AG10803 (cell line): ENCODE measurements around the gene GGACT.

Experiments
- DNase-seq: peaks from one replicate; pipeline ENCODE4 v3.0.0; 2010; ENCODE audit warnings: low read depth
- H3K4me3 ChIP-seq: 2 replicates; pipeline ENCODE4 v1.5.1; 2011; ENCODE audit warnings: mild to moderate bottlenecking, low read length, control low read depth
- CTCF ChIP-seq: conservative IDR thresholded peaks from 2 replicates; pipeline ENCODE4 v1.5.1; 2011; ENCODE audit warnings: mild to moderate bottlenecking, low read length, control low read depth, inconsistent platforms

The GGACT gene

GRCh38 chr13:100566543-100566942 is 22.0 kb downstream of the GGACT start:
- no peak for TF ChIP-seq CTCF
- H3K4me3 ChIP-seq: no peak overlapping the region
- DNase-seq: peak; percentile 13

- H3K4me3 ChIP-seq: no peak overlapping the region
- DNase-seq: no peak
- TF ChIP-seq CTCF: no peak
Observed at GRCh38 chr13:100565286-100565685, 23.3 kb downstream of the GGACT start.

GRCh38 chr13:100564444-100565223 is 24.0 kb downstream of the GGACT start:
- TF ChIP-seq CTCF: no peak
- no peak for DNase-seq
- no peak overlapping the region for H3K4me3 ChIP-seq

GRCh38 chr13:100563779-100564178 is 24.8 kb downstream of the GGACT start:
- H3K4me3 ChIP-seq: no peak overlapping the region
- no peak for DNase-seq
- no peak for TF ChIP-seq CTCF

GRCh38 chr13:100561599-100562204 is 26.9 kb downstream of the GGACT start:
- no peak overlapping the region for H3K4me3 ChIP-seq
- no peak for TF ChIP-seq CTCF
- no peak for DNase-seq

- DNase-seq: no peak
- no peak overlapping the region for H3K4me3 ChIP-seq
- no peak for TF ChIP-seq CTCF
Observed at GRCh38 chr13:100561158-100561499, 27.5 kb downstream of the GGACT start.

GRCh38 chr13:100560498-100561157 is 28.0 kb downstream of the GGACT start:
- TF ChIP-seq CTCF: no peak
- H3K4me3 ChIP-seq: no peak overlapping the region
- no peak for DNase-seq
